AG04450 (cell line): ENCODE results near the gene CAPN12. TPM values are rescaled to one million over a fixed set of nuclear protein-coding genes. Genes with fewer than 3 reads are reported as not detected.

Experiments used
- CTCF ChIA-PET: fragments of 300-600, 350-600 bp; formaldehyde crosslinking; extraction: SDS; loops from one replicate; lab custom pipeline; 2022; ENCODE audit warnings: antibody characterized with exemption, inconsistent platforms; lab: Charles Lee
- POLR2A ChIA-PET: fragments of 350-600 bp; formaldehyde crosslinking; extraction: SDS; loops from one replicate; lab custom pipeline; 2021; ENCODE audit warnings: antibody characterized with exemption, inconsistent platforms; lab: Yijun Ruan, JAX
- DNase-seq: peaks from one replicate; pipeline ENCODE4 v3.0.0-alpha.2; 2011; ENCODE audit warnings: low read depth, low spot score
- H3K27ac ChIP-seq: one replicate; pipeline ENCODE4 v1.5.1; 2012; ENCODE audit warnings: low read depth, low read length, control low read depth
- H3K27me3 ChIP-seq: one replicate; pipeline ENCODE4 v1.6.0; 2012; ENCODE audit warnings: low read length; ENCODE audit not compliant: control insufficient read depth, insufficient read depth
- H3K4me3 ChIP-seq: 2 replicates; pipeline ENCODE4 v1.5.1; 2011; ENCODE audit warnings: mild to moderate bottlenecking, low read depth, low read length, control low read depth
- H3K9me3 ChIP-seq: 2 replicates; pipeline ENCODE4 v1.5.1; 2012; ENCODE audit warnings: low read length; ENCODE audit not compliant: control insufficient read depth, insufficient read depth
- polyA plus RNA-seq: library from polyadenylated mRNA; depleted of rRNA; stranded (reverse); fragments of >200 nt; gene quantifications from 2 replicates; pipeline ENCODE4 v1.2.3, GENCODE V29; 2011
- TF ChIP-seq, protein P1 (sequence below): IDR thresholded peaks from 2 replicates; pipeline ENCODE4 v1.5.1; 2011; ENCODE audit warnings: low read depth, low read length, control low read depth, inconsistent platforms

CAPN12 gene
- polyA plus RNA-seq, 1 experiment: 0.69 TPM

DNA sequence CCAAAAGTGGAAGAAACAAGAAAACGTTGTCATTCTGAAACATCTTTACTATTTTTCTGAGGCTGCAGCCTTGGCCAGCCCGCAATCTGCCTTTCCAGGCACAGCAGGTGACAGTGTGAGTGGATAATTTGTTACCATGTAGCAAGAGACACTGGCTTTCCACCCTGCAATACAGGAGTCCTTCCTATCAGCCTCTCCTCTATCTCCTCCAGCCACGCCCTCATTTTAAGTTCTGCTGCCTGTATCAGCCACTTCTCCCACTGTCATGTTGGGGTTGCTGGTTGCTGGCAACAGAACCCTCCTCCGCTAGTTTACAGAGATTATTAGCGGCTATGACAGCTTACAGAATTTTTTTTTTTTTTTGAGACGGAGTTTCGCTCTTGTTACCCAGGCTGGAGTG, 36.8 kb upstream of the CAPN12 start:
- no peak overlapping the region for H3K4me3 ChIP-seq
- CTCF ChIA-PET: no interaction called here
- no peak for DNase-seq
- TF ChIP-seq, protein P1, sequence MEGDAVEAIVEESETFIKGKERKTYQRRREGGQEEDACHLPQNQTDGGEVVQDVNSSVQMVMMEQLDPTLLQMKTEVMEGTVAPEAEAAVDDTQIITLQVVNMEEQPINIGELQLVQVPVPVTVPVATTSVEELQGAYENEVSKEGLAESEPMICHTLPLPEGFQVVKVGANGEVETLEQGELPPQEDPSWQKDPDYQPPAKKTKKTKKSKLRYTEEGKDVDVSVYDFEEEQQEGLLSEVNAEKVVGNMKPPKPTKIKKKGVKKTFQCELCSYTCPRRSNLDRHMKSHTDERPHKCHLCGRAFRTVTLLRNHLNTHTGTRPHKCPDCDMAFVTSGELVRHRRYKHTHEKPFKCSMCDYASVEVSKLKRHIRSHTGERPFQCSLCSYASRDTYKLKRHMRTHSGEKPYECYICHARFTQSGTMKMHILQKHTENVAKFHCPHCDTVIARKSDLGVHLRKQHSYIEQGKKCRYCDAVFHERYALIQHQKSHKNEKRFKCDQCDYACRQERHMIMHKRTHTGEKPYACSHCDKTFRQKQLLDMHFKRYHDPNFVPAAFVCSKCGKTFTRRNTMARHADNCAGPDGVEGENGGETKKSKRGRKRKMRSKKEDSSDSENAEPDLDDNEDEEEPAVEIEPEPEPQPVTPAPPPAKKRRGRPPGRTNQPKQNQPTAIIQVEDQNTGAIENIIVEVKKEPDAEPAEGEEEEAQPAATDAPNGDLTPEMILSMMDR: no peak
- no peaks in the 10 kb centered on the region for H3K9me3 ChIP-seq
- POLR2A ChIA-PET: no interaction called here
- H3K27ac ChIP-seq: no peak overlapping the region
- peaks cover 22% of the 10 kb centered on the region for H3K27me3 ChIP-seq

GRCh38 chr19:38780443-38780842, 36.2 kb upstream of the CAPN12 start:
- ChIA-PET POLR2A (no interaction called here), CTCF (no interaction called here)
- peaks cover 22% of the 10 kb centered on the region for H3K27me3 ChIP-seq
- no peak overlapping the region for H3K4me3 ChIP-seq
- no peak for DNase-seq
- H3K27ac ChIP-seq: no peak overlapping the region
- TF ChIP-seq, protein P1: no peak
- H3K9me3 ChIP-seq: no peaks in the 10 kb centered on the region

DNA sequence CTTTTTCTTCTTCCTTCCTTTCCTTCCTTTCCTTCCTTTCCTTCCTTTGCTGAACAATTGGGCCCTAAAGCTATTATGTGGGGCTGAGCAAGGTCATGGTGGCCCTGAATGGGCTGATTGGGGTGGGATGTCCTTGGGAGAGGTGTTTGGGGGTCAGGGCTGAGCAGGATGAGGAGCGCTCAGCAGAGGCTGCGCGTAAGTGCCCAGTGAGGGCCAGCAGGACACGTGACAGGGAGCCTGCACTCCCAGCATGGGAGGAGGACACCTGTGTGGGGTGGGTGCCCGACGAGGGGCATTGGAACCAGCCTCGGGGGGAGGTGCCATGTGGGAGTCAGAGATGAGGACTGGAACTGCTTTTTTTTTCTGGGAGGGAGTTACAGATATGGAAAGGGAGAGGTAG, 34.5 kb upstream of the CAPN12 start:
- H3K27ac ChIP-seq: no peak overlapping the region
- no peaks in the 10 kb centered on the region for H3K9me3 ChIP-seq
- peaks cover 22% of the 10 kb centered on the region for H3K27me3 ChIP-seq
- ChIA-PET POLR2A (no interaction called here), CTCF (no interaction called here)
- no peak for DNase-seq
- TF ChIP-seq, protein P1: no peak
- H3K4me3 ChIP-seq: no peak overlapping the region

DNA sequence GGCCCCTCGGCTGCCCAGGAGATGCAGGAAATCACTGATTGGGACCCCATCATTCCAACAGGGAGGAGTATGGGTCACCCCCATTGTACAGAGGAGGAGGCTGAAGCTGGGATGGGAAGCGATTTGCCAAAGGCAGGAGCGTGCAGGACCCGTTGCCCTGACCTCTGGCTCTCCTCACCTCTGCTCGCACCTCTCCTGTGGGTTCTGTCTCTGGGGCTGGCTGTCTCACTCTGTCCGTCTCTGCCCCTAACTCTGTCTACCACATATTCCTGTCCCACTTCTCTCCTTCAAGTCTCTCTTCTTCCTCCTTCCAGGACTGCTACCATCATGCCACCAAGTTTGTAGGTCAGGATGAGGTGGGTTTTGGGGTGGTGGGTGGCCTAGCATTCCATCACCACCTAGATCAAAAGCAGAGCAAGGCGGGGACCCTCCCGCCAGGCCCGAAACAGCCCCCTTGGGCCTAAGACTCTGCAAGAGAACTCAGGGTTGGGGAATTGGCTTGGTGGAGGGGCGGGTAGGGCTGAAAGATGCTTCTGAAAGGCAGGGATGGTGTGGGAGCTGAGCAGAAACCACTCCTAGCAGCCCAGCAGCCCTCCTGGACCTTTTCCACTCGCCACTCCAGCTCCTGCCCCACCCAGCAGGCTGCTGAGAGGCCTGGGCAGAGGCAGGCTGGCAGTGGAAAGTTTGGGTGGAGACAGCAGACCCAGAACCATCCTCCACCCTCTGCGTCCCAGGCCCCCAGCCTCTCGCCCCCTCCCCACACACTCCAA, 30.1 kb upstream of the CAPN12 start:
- ChIA-PET CTCF (no interaction called here), POLR2A (no interaction called here)
- DNase-seq: no peak

More for the DNA sequence above, 30.1 kb upstream of the CAPN12 start:
- H3K27ac ChIP-seq: no peak overlapping the region
- peaks cover 5% of the 10 kb centered on the region for H3K27me3 ChIP-seq
- TF ChIP-seq, protein P1: no peak
- no peak overlapping the region for H3K4me3 ChIP-seq
- H3K9me3 ChIP-seq: peaks cover 3% of the 10 kb centered on the region; the same call in 1 of the 2 replicates
